ENCODE results near the gene TTL. TPM values are rescaled to one million over a fixed set of nuclear protein-coding genes. Genes with fewer than 3 reads are reported as not detected.

TTL gene
- total and polyA plus RNA-seq, 2 of the 13 experiments (the other 11 are each of a cell fraction or from before 2014, with no cell fraction given) = 19.0 to 59.8 TPM

DNA sequence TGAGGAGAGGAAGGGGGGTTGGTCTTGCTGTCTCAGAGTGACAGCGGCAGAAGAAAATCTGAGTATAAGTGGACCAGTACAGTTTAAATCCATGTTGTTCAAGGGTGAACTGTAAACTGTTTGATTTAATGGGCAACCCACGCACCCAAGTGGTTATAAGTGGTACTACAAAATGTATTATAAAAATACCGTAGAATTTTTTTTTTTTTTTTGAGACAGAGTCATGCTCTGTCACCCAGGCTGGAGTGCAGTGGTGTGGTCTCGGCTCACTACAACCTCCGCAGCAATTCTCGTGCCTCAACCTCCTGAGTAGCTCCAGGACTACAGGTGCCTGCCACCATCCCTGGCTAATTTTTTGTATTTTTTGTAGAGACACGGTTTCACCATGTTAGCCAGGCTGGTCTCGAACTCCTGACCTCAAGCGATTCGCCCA is 100.4 kb downstream of the TTL start (continued):
- TF ChIP-seq ZNF280B (CRISPR knock-in tag; IDR thresholded peaks at IDR 0.05; ENCODE audit: borderline replicate concordance) = no peak
- TF ChIP-seq IRF1 (CRISPR knock-in tag; IDR thresholded peaks at IDR 0.05; ENCODE audit: low read depth) = no peak
- no peak for TF ChIP-seq ZZZ3 (CRISPR knock-in tag; IDR thresholded peaks at IDR 0.05; ENCODE audit: borderline replicate concordance)
- no peak for TF ChIP-seq ZNF710 (CRISPR knock-in tag; IDR thresholded peaks at IDR 0.05; ENCODE audit: borderline replicate concordance)
- no peak for TF ChIP-seq KMT2A (CRISPR knock-in tag; IDR thresholded peaks at IDR 0.05)
- TF ChIP-seq, protein P1, sequence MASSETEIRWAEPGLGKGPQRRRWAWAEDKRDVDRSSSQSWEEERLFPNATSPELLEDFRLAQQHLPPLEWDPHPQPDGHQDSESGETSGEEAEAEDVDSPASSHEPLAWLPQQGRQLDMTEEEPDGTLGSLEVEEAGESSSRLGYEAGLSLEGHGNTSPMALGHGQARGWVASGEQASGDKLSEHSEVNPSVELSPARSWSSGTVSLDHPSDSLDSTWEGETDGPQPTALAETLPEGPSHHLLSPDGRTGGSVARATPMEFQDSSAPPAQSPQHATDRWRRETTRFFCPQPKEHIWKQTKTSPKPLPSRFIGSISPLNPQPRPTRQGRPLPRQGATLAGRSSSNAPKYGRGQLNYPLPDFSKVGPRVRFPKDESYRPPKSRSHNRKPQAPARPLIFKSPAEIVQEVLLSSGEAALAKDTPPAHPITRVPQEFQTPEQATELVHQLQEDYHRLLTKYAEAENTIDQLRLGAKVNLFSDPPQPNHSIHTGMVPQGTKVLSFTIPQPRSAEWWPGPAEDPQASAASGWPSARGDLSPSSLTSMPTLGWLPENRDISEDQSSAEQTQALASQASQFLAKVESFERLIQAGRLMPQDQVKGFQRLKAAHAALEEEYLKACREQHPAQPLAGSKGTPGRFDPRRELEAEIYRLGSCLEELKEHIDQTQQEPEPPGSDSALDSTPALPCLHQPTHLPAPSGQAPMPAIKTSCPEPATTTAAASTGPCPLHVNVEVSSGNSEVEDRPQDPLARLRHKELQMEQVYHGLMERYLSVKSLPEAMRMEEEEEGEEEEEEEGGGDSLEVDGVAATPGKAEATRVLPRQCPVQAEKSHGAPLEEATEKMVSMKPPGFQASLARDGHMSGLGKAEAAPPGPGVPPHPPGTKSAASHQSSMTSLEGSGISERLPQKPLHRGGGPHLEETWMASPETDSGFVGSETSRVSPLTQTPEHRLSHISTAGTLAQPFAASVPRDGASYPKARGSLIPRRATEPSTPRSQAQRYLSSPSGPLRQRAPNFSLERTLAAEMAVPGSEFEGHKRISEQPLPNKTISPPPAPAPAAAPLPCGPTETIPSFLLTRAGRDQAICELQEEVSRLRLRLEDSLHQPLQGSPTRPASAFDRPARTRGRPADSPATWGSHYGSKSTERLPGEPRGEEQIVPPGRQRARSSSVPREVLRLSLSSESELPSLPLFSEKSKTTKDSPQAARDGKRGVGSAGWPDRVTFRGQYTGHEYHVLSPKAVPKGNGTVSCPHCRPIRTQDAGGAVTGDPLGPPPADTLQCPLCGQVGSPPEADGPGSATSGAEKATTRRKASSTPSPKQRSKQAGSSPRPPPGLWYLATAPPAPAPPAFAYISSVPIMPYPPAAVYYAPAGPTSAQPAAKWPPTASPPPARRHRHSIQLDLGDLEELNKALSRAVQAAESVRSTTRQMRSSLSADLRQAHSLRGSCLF (CRISPR knock-in tag; IDR thresholded peaks at IDR 0.05; ENCODE audit: borderline replicate concordance) = no peak
- TF ChIP-seq ZNF749 (CRISPR knock-in tag; IDR thresholded peaks at IDR 0.05; ENCODE audit: borderline replicate concordance) = no peak
- 0 out of 2 replicates have a peak, but pooled peaks have one; percentile 38 for TF ChIP-seq ZMAT3 (CRISPR knock-in tag; conservative IDR thresholded peaks at IDR 0.05)
- no peak for TF ChIP-seq ZBTB33 (CRISPR knock-in tag; IDR thresholded peaks at IDR 0.05)
- no peak for TF ChIP-seq HDAC2 (CRISPR knock-in tag; IDR thresholded peaks at IDR 0.05)
- TF ChIP-seq ZNF468 (CRISPR knock-in tag; IDR thresholded peaks at IDR 0.05) = no peak
- 0 out of 2 replicates have a peak, but pooled peaks have one; percentile 25 for TF ChIP-seq ZNF296 (CRISPR knock-in tag; conservative IDR thresholded peaks at IDR 0.05)
